BLaER1 treated with 17β-estradiol and CSF1 and Interleukin-3, amounts not matched to agents 10 nM and 100 nM (cell line): ENCODE results near the gene CD40.
A peak's percentile ranks its signal among the peaks of the same experiment; 100 is the strongest.

Source experiments
- H3K27ac ChIP-seq, 11 experiments: shearing (Covaris generic); formaldehyde crosslinking; 2 replicates each; pipeline ENCODE4 v1.8.1; 2022
- H3K27me3 ChIP-seq, 11 experiments: shearing (Covaris generic); formaldehyde crosslinking; 2 replicates each; pipeline ENCODE4 v1.8.1; 2022
- H3K36me3 ChIP-seq, 11 experiments: shearing (Covaris generic); formaldehyde crosslinking; 2 replicates each; pipeline ENCODE4 v1.8.1; 2022
- H3K4me1 ChIP-seq, 10 experiments: shearing (Covaris generic); formaldehyde crosslinking; 2 replicates each; pipeline ENCODE4 v1.8.1; 2022
- H3K4me2 ChIP-seq, 11 experiments: shearing (Covaris generic); formaldehyde crosslinking; 2 replicates each; pipeline ENCODE4 v1.8.1; 2022
- H3K4me3 ChIP-seq, 10 experiments: shearing (Covaris generic); formaldehyde crosslinking; 2 replicates each; pipeline ENCODE4 v1.8.1; 2022
- H3K9ac ChIP-seq, 11 experiments: shearing (Covaris generic); formaldehyde crosslinking; 2 replicates each; pipeline ENCODE4 v1.8.1; 2022
- H3K9me3 ChIP-seq, 11 experiments: shearing (Covaris generic); formaldehyde crosslinking; replicated peaks in 1 of 11; 2 replicates each; pipeline ENCODE4 v1.8.1; 2022
- H4K20me1 ChIP-seq, 11 experiments: shearing (Covaris generic); formaldehyde crosslinking; 2 replicates each; pipeline ENCODE4 v1.8.1; 2022
- Cebpa-rat ChIP-seq, 11 experiments: shearing (Covaris generic); IDR thresholded peaks; 2 replicates each; pipeline ENCODE4 v1.8.1; 2022

CD40 gene

DNA sequence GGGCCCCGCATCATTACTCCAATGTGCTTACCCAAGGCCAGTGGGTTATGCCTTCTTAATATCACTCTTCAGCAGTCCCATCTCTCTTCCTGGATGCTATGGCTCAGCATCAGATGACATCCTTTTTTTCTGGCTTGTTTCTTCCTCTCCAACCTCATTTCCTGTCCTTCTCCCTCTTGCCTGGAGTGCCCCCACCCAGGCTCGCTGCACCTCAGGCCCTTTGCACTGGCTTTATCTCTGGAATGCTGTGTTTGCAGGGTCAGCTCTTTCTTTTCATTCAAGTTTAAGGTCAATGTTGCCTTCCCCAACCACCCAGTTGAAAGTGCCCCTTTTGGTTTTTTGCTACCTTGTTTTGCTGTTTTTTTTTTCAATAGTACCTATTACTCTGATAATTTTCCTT, 36.7 kb downstream of the CD40 start:
- no peak for TF ChIP-seq Cebpa-rat (IDR thresholded peaks at IDR 0.05)
- Histone ChIP-seq H3K36me3 (no peaks in the 10 kb centered on the region), H3K27me3 (no peaks in the 10 kb centered on the region)

DNA sequence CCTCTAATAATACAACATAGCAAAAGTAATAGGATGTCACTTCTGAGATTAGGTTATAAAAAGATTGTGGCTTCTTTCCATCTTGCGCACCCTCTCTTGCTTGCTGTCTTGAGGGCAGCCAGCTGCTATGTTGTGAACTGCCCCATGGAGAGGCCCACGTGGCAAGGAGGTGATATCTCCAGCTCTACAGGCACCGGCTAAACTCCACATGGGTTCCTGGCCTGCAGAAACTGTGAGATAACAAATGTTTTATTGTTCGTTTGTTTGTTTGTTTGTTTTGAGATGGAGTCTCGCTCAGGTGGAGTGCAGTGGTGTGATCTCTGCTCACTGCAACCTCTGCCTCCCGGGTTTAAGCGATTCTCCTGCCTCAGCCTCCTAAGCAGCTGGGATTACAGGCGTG, 38.0 kb downstream of the CD40 start:
- no peaks in the 10 kb centered on the region for H3K36me3 ChIP-seq
- no peak overlapping the region for H3K4me2 ChIP-seq
- no peaks in the 10 kb centered on the region for H3K27me3 ChIP-seq
- no peaks in the 10 kb centered on the region for H3K9me3 ChIP-seq
- H3K4me3 ChIP-seq: no peak overlapping the region
- peaks cover 0 to 17% (median 8%) of the 10 kb centered on the region in 10 experiments; a peak in 13 of 20 replicates for H3K4me1 ChIP-seq
- H4K20me1 ChIP-seq: peaks cover 0 to 17% (median 0%) of the 10 kb centered on the region in 11 experiments; a peak in 3 of 22 replicates
- no peak for TF ChIP-seq Cebpa-rat (IDR thresholded peaks at IDR 0.05)
- H3K27ac ChIP-seq: no peak overlapping the region
- no peak overlapping the region for H3K9ac ChIP-seq

More for the DNA sequence above, 36.7 kb downstream of the CD40 start:
- no peaks in the 10 kb centered on the region for H3K9me3 ChIP-seq
- H3K4me3 ChIP-seq: no peak overlapping the region
- H4K20me1 ChIP-seq: peaks cover 0 to 12% (median 0%) of the 10 kb centered on the region in 11 experiments; a peak in 3 of 22 replicates
- H3K4me1 ChIP-seq: peaks cover 0 to 17% (median 8%) of the 10 kb centered on the region in 10 experiments; a peak in 13 of 20 replicates
- H3K27ac ChIP-seq: no peak overlapping the region
- no peak overlapping the region for H3K9ac ChIP-seq
- no peak overlapping the region; a peak in 1 of 22 replicates for H3K4me2 ChIP-seq

DNA sequence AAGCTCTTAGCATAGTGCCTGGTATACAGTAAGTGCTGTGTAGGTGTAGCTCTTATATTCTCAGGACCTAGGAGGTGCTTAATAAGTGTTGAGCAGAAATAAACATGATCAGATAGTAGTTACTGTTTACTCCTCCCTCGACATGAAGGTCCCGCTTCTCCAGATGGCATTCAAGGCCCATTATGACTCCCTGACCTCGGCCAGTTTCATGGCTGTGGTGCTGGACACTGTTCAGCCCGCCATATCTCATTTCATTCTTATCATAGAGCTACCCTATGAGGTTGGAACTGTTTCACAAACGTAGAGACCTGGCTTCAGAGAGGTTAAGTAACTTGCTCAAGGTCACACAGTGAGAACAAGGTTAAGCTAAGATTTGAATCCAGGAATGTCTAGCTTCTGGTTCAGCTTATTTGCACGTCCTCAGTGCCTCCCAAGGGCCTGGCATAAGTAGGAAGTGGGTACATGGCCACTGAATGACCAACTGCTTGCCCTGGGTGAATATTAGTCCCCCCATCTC, 39.0 kb downstream of the CD40 start:
- Histone ChIP-seq H3K27me3 (no peaks in the 10 kb centered on the region), H3K36me3 (no peaks in the 10 kb centered on the region), H3K4me1 (peaks cover 0 to 17% (median 8%) of the 10 kb centered on the region in 10 experiments; a peak in 13 of 20 replicates), H4K20me1 (peaks cover 0 to 17% (median 0%) of the 10 kb centered on the region in 11 experiments; a peak in 3 of 22 replicates), H3K4me3 (no peak overlapping the region), H3K27ac (no peak overlapping the region), H3K9ac (no peak overlapping the region), H3K9me3 (no peaks in the 10 kb centered on the region), H3K4me2 (no peak overlapping the region)
- TF ChIP-seq Cebpa-rat (IDR thresholded peaks at IDR 0.05): no peak

DNA sequence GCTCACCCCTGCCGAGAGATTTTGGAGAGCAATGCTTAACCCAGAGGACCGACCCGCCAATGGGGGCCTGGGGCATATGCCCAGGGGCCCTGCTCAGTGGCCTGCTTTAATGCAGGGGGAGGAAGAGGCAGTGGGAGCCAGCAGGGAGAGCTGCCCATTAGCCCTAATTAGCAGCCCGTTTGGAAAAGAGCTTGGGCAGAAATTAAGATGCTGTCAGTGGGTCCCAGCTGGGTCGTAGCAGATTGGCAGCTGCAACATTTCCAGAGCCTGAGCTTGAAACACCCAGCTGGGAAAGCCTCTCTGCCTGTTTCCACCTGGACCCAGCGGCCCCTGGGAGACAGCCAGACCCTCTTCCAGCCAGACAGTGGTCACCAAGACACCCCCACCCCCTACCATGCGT, 39.5 kb downstream of the CD40 start:
- Histone ChIP-seq H3K27ac (no peak overlapping the region), H3K9me3 (no peaks in the 10 kb centered on the region), H3K27me3 (no peaks in the 10 kb centered on the region), H3K4me1 (peaks cover 0 to 17% (median 8%) of the 10 kb centered on the region in 10 experiments; a peak in 13 of 20 replicates), H3K4me2 (peak overlapping the region in 3 of 11 experiments; percentile 49 to 64 (median 51); a peak in 4 of 22 replicates), H3K4me3 (no peak overlapping the region), H3K36me3 (no peaks in the 10 kb centered on the region), H4K20me1 (peaks cover 0 to 17% (median 0%) of the 10 kb centered on the region in 11 experiments; a peak in 3 of 22 replicates), H3K9ac (no peak overlapping the region)
- TF ChIP-seq Cebpa-rat (IDR thresholded peaks at IDR 0.05): no peak

DNA sequence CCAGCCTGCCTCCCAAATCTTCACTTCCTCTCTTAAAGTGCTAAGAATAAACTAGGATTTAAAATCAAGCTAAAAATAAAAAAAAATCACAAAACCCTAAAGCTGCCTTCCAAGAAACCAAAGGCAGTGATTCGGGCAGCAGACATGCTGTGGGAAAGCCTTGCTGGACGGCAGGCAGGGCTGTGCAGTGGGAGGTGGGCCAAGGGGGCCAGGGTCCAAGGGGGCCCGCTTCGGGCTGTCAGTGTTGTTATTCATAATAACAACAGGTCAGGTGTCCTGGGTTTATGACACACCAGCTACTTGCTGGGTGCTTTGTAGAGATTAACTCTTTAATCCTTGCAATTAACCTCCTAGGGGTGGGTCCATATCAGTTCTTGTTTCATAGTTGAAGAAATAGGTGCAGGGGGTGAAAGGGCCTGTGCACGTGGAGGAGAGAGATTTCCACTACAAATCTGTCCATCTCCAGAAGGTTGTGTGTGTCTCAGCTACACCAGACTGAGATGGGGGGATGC, 40.4 kb downstream of the CD40 start:
- Histone ChIP-seq H3K9me3 (no peaks in the 10 kb centered on the region), H3K36me3 (no peaks in the 10 kb centered on the region), H3K27me3 (no peaks in the 10 kb centered on the region), H3K4me2 (peak overlapping the region in 7 of 11 experiments; percentile 2 to 64 (median 49); a peak in 11 of 22 replicates), H3K9ac (no peak overlapping the region; a peak in 1 of 22 replicates), H3K4me1 (peaks cover 0 to 17% (median 8%) of the 10 kb centered on the region in 10 experiments; a peak in 13 of 20 replicates), H3K27ac (no peak overlapping the region), H4K20me1 (peaks cover 0 to 17% (median 0%) of the 10 kb centered on the region in 11 experiments; a peak in 4 of 22 replicates), H3K4me3 (no peak overlapping the region)
- TF ChIP-seq Cebpa-rat (IDR thresholded peaks at IDR 0.05): no peak

DNA sequence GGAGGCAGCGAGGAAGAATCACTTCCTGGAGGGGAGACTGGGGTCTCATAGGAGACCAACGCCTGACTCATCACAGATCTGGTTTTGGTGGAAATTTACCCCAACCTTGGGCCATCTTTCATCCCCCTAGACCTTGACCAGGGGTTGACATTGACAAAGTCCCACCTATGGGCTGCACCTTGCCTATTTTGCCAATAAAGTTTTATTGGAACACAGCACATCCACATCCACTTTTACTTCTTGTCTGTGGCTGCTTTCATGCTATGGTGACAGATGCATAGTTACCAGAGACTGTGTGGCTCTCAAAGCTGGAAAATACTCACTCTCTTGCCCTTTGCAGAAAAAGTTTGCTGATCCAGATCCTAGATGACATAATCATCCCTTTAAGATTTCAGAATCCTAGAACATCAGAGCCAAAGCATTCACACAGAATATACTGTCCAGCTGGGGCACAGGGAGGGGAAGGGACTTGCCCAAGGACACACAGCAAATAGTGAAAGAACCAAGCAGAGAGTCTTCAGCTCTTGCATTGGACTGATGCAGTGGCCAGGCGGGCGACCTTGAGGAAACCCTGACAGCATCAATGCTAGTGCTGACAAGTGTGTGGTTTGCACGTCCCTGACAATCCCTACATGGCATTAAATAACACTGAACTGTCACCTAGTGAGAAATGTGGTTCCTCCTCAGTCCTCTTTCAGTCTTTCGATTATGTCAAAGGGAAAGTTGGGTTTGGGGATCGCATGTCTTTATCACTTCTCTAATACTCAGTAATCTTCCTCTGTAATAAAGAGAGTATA, 41.2 kb downstream of the CD40 start:
- Histone ChIP-seq H3K4me2 (no peak overlapping the region), H3K9me3 (no peaks in the 10 kb centered on the region), H3K9ac (no peak overlapping the region), H3K36me3 (no peaks in the 10 kb centered on the region), H3K4me3 (no peak overlapping the region), H3K27ac (no peak overlapping the region), H3K27me3 (no peaks in the 10 kb centered on the region), H4K20me1 (peaks cover 0 to 17% (median 0%) of the 10 kb centered on the region in 11 experiments; a peak in 4 of 22 replicates), H3K4me1 (peaks cover 0 to 17% (median 8%) of the 10 kb centered on the region in 10 experiments; a peak in 13 of 20 replicates)
- no peak for TF ChIP-seq Cebpa-rat (IDR thresholded peaks at IDR 0.05)

DNA sequence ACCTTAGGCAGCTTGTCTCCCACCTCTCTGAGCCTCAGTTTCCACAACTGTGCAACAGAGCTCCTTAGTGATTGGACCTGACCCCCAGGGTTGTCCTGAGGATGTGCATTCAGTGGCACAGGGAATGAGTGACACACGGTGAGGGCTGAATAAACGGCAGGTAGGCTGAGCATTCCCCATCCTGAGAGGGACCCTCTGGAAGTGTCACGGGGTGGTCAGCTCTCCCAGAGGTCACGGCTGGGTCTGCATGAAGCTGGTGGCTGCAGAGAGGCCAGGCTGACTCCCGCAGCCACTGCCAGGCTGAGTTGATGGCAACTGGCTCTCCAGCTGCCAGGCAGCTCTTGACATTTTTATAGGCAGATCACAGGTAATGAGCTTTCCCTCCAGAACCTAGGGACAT, 42.5 kb downstream of the CD40 start:
- H3K9me3 ChIP-seq: no peaks in the 10 kb centered on the region
- no peak for TF ChIP-seq Cebpa-rat (IDR thresholded peaks at IDR 0.05)
- no peak overlapping the region for H3K9ac ChIP-seq
- H3K27me3 ChIP-seq: no peaks in the 10 kb centered on the region
- H4K20me1 ChIP-seq: peaks cover 0 to 17% (median 0%) of the 10 kb centered on the region in 11 experiments; a peak in 4 of 22 replicates
- H3K4me3 ChIP-seq: no peak overlapping the region
- no peak overlapping the region for H3K4me2 ChIP-seq
- no peak overlapping the region for H3K27ac ChIP-seq
- peaks cover 0 to 14% (median 8%) of the 10 kb centered on the region in 10 experiments; a peak in 13 of 20 replicates for H3K4me1 ChIP-seq
- no peaks in the 10 kb centered on the region for H3K36me3 ChIP-seq

DNA sequence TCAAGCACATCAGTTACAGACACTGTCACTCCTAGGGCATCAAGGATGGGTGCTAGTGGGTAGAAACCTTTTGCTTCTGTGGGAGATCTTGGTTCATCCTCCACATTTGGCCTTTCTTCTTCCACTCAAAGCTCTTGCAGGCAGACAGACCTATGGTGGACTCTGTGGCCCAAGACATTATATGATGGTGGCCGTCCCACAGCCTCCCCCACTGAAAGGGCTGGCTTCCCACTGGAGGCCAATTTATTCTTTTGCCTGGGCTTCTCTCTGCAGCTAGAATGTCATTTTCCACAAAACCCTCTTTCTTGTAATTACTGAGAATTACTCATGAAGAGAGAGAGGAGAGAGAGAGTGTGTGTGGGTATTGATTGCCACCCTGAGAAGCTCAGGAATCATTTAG, 43.8 kb downstream of the CD40 start:
- H3K36me3 ChIP-seq: no peaks in the 10 kb centered on the region

DNA sequence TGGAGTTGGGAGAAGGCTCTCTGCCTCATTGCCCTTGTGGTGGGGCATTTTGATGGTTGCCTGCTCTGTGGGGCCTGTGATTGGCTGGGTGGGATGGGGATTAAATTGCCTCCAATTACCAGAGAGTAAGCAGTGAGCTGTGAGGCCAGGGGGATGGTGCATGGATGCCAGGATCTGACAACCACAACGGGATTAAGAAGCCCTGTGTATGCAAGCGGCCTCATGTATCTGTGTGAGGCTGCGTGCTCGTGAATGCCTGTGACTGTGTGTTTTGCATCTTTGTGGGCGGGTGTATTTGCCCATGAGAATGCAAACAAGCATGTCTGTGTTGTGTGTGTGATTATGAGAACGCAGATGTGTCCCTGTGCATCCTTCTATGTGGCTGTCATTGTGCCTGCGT, 46.1 kb downstream of the CD40 start:
- no peak for TF ChIP-seq Cebpa-rat (IDR thresholded peaks at IDR 0.05)
- no peak overlapping the region for H3K4me3 ChIP-seq
- no peak overlapping the region for H3K27ac ChIP-seq
- H3K4me2 ChIP-seq: no peak overlapping the region
- H4K20me1 ChIP-seq: peaks cover 0 to 8% (median 0%) of the 10 kb centered on the region in 11 experiments; a peak in 2 of 22 replicates
- H3K4me1 ChIP-seq: no peaks in the 10 kb centered on the region
- H3K9ac ChIP-seq: no peak overlapping the region
- H3K9me3 ChIP-seq: no peaks in the 10 kb centered on the region; a peak in 1 of 22 replicates
- no peaks in the 10 kb centered on the region for H3K36me3 ChIP-seq
- H3K27me3 ChIP-seq: no peaks in the 10 kb centered on the region

More for the DNA sequence above, 43.8 kb downstream of the CD40 start:
- Histone ChIP-seq H3K27me3 (no peaks in the 10 kb centered on the region), H3K9ac (no peak overlapping the region), H3K9me3 (no peaks in the 10 kb centered on the region; a peak in 1 of 22 replicates), H4K20me1 (peaks cover 0 to 17% (median 0%) of the 10 kb centered on the region in 11 experiments; a peak in 3 of 22 replicates), H3K4me1 (peaks cover 0 to 14% (median 8%) of the 10 kb centered on the region in 10 experiments; a peak in 13 of 20 replicates), H3K4me3 (no peak overlapping the region), H3K27ac (no peak overlapping the region), H3K4me2 (no peak overlapping the region)
- no peak for TF ChIP-seq Cebpa-rat (IDR thresholded peaks at IDR 0.05)
